ENCODE data around the gene IL17C. TPM values are rescaled to one million over a fixed set of nuclear protein-coding genes. Genes with fewer than 3 reads are reported as not detected.

The IL17C gene
- total and polyA plus RNA-seq, 2 donors (not counting 1 experiment from before 2014, with no cell fraction given): 1.3 to 1.5 TPM

DNA sequence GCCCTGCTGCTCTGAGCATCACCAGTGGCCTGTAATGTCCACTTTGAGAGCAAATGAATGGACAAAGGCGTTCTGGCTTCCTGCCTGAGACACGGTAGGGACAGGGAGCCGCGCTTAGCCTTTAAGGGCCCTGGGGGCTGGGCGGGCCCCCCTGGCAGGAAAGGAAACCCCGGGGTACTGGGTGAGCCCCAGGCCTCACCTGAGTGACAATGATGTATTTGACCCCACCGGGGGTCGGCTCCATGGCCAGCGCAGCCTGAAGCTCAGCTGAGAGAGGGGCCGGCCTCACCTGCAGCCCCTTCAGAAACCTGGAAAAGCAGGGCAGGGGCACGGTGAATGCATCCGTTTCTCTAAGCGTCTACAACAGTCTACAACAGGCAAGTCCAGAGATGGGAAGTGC is 14.7 kb downstream of the IL17C start:
- DNase-seq (no peak), ATAC-seq (ENCODE audit: low read depth) (no peak)
- no peaks in the 10 kb centered on the region for H3K9me3 Mint-ChIP-seq (ENCODE audit: insufficient read depth)
- peak overlapping the region; percentile 63 for H3K27ac Mint-ChIP-seq
- H2AFZ ChIP-seq (ENCODE audit: insufficient read depth, low read depth, low read length, poor library complexity, severe bottlenecking): no peak overlapping the region
- no peak overlapping the region for H3K4me2 ChIP-seq (replicated peaks; ENCODE audit: low read depth, low read length, poor library complexity, severe bottlenecking)
- peaks cover 0 to 28% of the 10 kb centered on the region in 2 experiments for H3K36me3 ChIP-seq (replicated peaks in 1 of 2; ENCODE audit: control extremely low read depth in 1 of 2, control insufficient read depth in 1 of 2, extremely low read depth in 1 of 2, insufficient read depth in 2 of 2, low read length in 1 of 2)
- H4K20me1 ChIP-seq (ENCODE audit: control insufficient read depth, insufficient read depth, low read length, poor library complexity, severe bottlenecking): peaks cover 32% of the 10 kb centered on the region
- intact Hi-C loops (cut with micrococcal nuclease): no loop called here
- POLR2A ChIA-PET: interaction anchor here (2.0 kb wide), 1 partner anchor 10 kb away, joined by 6 read pairs; the partner anchor contains the start of gene MVD
- H3K4me1 Mint-ChIP-seq: peaks cover 28% of the 10 kb centered on the region
- no peaks in the 10 kb centered on the region for H3K27me3 ChIP-seq (replicated peaks in 1 of 4; ENCODE audit: control extremely low read depth in 1 of 4, control insufficient read depth in 3 of 4, insufficient read depth in 4 of 4, low read length in 3 of 4)
- no peaks in the 10 kb centered on the region for H3K27me3 Mint-ChIP-seq
- no peak overlapping the region for H3K9ac ChIP-seq (ENCODE audit: low read length)
- peaks cover 54% of the 10 kb centered on the region for H3K79me2 ChIP-seq (ENCODE audit: control insufficient read depth, insufficient read depth, low read length)
- TF ChIP-seq, protein P1, sequence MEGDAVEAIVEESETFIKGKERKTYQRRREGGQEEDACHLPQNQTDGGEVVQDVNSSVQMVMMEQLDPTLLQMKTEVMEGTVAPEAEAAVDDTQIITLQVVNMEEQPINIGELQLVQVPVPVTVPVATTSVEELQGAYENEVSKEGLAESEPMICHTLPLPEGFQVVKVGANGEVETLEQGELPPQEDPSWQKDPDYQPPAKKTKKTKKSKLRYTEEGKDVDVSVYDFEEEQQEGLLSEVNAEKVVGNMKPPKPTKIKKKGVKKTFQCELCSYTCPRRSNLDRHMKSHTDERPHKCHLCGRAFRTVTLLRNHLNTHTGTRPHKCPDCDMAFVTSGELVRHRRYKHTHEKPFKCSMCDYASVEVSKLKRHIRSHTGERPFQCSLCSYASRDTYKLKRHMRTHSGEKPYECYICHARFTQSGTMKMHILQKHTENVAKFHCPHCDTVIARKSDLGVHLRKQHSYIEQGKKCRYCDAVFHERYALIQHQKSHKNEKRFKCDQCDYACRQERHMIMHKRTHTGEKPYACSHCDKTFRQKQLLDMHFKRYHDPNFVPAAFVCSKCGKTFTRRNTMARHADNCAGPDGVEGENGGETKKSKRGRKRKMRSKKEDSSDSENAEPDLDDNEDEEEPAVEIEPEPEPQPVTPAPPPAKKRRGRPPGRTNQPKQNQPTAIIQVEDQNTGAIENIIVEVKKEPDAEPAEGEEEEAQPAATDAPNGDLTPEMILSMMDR (IDR thresholded peaks at IDR 0.05): no peak
- TF ChIP-seq EZH2 (IDR thresholded peaks at IDR 0.05; ENCODE audit: borderline replicate concordance, insufficient read depth, low read depth, low read length, poor library complexity, severe bottlenecking): no peak
- H3K4me1 ChIP-seq (ENCODE audit: control insufficient read depth in 2 of 2, insufficient read depth in 2 of 2, low read length in 2 of 2): peaks cover 29 to 42% of the 10 kb centered on the region in 2 donors
- H3K9me3 ChIP-seq (ENCODE audit: control extremely low read depth in 1 of 3, control insufficient read depth in 2 of 3, insufficient read depth in 1 of 3, low read length in 2 of 3): no peaks in the 10 kb centered on the region
- CTCF ChIA-PET: interaction anchor here (0.7 to 1.0 kb wide), 2 partner anchors 11 to 18 kb away, joined by 3 read pairs; no protein-coding TSS in a partner anchor
- no peak overlapping the region for H3K4me3 Mint-ChIP-seq
- H3K4me3 ChIP-seq (ENCODE audit: control extremely low read depth in 1 of 5, extremely low read depth in 1 of 5, insufficient read depth in 1 of 5, low read depth in 2 of 5, low read length in 4 of 5): no peak overlapping the region
- peak overlapping the region; percentile 98 to 99 for H3K27ac ChIP-seq (ENCODE audit: low read length in 2 of 2)
- 95% methylated on average over 13 of the region's 13 CpGs for WGBS (ENCODE audit: insufficient coverage)

DNA sequence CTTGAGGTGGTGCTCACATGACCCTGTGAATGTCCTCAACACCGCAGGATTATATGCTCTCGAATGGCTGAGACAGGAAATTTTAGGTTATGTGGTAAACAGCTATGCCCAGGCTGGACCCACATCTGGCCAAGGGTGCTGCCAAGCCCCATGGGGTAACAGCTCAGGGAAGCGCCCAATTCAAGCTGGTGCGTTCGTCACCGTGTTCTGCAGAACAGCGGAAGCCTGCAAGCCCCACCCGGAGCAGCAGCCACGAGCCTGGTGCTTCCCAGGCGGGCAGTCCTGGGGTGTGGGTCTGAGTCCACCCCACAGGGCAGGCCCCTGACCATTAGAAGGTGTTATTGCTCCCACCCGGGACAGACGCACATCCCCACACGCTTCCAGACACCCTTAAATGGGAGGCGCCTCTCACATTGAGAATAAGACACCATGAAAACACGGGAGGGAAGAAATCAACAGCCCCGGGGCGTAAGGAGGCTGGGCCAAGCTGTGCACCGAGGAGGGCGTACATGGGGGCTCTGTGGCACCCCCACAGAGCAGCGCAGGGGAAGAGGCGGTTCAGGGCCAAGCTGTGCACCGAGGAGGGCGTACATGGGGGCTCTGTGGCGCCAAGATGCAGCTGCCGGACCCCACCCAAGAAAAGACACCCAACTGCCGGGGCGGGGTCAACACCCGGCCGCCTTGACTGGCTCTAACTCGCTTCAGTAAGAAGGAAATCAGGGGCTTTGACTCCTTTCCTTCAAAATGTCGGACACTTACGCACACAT is 15.4 kb downstream of the IL17C start:
- WGBS (ENCODE audit: insufficient coverage): 89% methylated on average over 29 of the region's 32 CpGs
- peaks cover 25% of the 10 kb centered on the region for H4K20me1 ChIP-seq (ENCODE audit: control insufficient read depth, insufficient read depth, low read length, poor library complexity, severe bottlenecking)
- Mint-ChIP-seq H3K9me3 (ENCODE audit: insufficient read depth) (no peaks in the 10 kb centered on the region), H3K4me1 (peaks cover 24% of the 10 kb centered on the region), H3K27me3 (no peaks in the 10 kb centered on the region), H3K4me3 (no peak overlapping the region), H3K27ac (peak overlapping the region; percentile 53)
- no peak for TF ChIP-seq EZH2 (IDR thresholded peaks at IDR 0.05; ENCODE audit: borderline replicate concordance, insufficient read depth, low read depth, low read length, poor library complexity, severe bottlenecking)
- TF ChIP-seq, protein P1 (IDR thresholded peaks at IDR 0.05): no peak
- no peaks in the 10 kb centered on the region for H3K27me3 ChIP-seq (replicated peaks in 1 of 4; ENCODE audit: control extremely low read depth in 1 of 4, control insufficient read depth in 3 of 4, insufficient read depth in 4 of 4, low read length in 3 of 4)
- H3K27ac ChIP-seq (ENCODE audit: low read length in 2 of 2): no peak overlapping the region
- intact Hi-C loops (cut with micrococcal nuclease): no loop called here
- no peaks in the 10 kb centered on the region for H3K9me3 ChIP-seq (ENCODE audit: control extremely low read depth in 1 of 3, control insufficient read depth in 2 of 3, insufficient read depth in 1 of 3, low read length in 2 of 3)
- H3K36me3 ChIP-seq (replicated peaks in 1 of 2; ENCODE audit: control extremely low read depth in 1 of 2, control insufficient read depth in 1 of 2, extremely low read depth in 1 of 2, insufficient read depth in 2 of 2, low read length in 1 of 2): peaks cover 0 to 24% of the 10 kb centered on the region in 2 experiments
- H3K4me1 ChIP-seq (ENCODE audit: control insufficient read depth in 2 of 2, insufficient read depth in 2 of 2, low read length in 2 of 2): peaks cover 22 to 35% of the 10 kb centered on the region in 2 donors
- ATAC-seq (ENCODE audit: low read depth) (no peak), DNase-seq (no peak)
- H2AFZ ChIP-seq (ENCODE audit: insufficient read depth, low read depth, low read length, poor library complexity, severe bottlenecking): no peak overlapping the region
- ChIA-PET CTCF (interaction anchor here (1.0 kb wide), 1 partner anchor 11 kb away, joined by 3 read pairs; no protein-coding TSS in a partner anchor), POLR2A (interaction anchor here (2.0 kb wide), 1 partner anchor 9 kb away, joined by 6 read pairs; the partner anchor contains the start of gene MVD)
- peaks cover 54% of the 10 kb centered on the region for H3K79me2 ChIP-seq (ENCODE audit: control insufficient read depth, insufficient read depth, low read length)
- no peak overlapping the region for H3K9ac ChIP-seq (ENCODE audit: low read length)
- H3K4me3 ChIP-seq (ENCODE audit: control extremely low read depth in 1 of 5, extremely low read depth in 1 of 5, insufficient read depth in 1 of 5, low read depth in 2 of 5, low read length in 4 of 5): no peak overlapping the region
- H3K4me2 ChIP-seq (replicated peaks; ENCODE audit: low read depth, low read length, poor library complexity, severe bottlenecking): no peak overlapping the region

All from B cell (primary cell).